HL-60/S4 (cell line): ENCODE results near the gene SCAANT1.

Experiments
- in situ Hi-C: fragments of 300-500 bp; cut with MboI; formaldehyde crosslinking; loops from 2 replicates; pipeline ENCODE4 v1.14.3; 2022; ENCODE audit warnings: low sequenced_read_pairs

The SCAANT1 gene

GRCh38 chr3:63864008-63864964 is 47.9 kb downstream of the SCAANT1 start:
- in situ Hi-C loops: no loop called here

DNA sequence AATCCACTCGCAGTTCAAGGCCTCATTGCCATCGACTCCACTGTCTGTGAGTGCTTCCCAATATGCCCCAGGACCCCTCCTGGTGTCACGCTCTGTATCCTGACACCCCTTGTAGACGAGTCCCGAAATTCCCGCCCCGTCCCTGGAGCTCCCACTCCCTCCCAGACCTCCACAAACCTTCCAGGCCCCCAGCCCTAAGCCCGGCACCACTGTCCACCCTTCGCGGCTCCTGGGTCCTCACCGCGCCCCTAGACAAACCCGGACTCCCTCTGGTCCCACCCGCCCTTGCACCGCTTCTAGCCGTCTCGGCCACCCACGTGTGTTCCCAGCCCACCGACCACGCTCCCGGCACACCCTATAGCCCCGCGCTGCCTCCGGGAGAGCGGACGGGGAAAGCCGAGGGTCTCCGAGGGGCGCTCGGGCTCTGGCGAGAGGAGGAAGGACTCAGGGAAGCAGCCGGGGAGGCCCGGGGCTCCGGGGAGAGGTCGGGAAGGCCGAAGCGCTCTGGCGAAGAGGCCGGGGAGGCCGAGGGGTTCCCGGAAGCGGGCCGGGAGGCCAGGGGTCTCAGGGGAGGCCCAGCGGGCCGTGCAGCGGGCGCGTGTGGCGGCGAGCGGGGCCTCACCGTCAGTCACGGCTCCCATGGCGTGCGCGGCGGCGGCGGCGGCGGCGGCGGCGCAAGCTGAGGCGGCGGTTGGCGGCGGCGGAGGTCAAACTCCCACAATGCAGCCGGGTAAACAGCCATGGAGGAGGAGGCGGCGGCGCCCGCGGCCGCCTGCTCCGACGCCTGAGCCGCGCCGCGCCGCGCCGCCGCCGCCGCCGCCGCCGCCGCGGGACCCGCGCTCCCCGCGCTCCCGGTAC is 48.8 kb downstream of the SCAANT1 start, which contains the start of the genes ATXN7 and THOC7:
TSS of gene ATXN7 (plus strand) at position 718 of the 858 bp plus-strand sequence. CDS start 48,732 bp downstream, outside the sequence.
TSS of gene THOC7 (minus strand) at position 656 of the 858 bp plus-strand sequence. CDS start at position 641, 15 bp downstream.
- in situ Hi-C loops: no loop called here

- in situ Hi-C loops: no loop called here
Measured at GRCh38 chr3:63862804-63863149, 49.4 kb downstream of the SCAANT1 start.
